ENCODE data around the gene TDRD1. TPM values are rescaled to one million over a fixed set of nuclear protein-coding genes. Genes with fewer than 3 reads are reported as not detected.

TDRD1 gene
- total and polyA plus RNA-seq, 4 donors, result 0.01 to 0.17 (median 0.07) TPM

DNA sequence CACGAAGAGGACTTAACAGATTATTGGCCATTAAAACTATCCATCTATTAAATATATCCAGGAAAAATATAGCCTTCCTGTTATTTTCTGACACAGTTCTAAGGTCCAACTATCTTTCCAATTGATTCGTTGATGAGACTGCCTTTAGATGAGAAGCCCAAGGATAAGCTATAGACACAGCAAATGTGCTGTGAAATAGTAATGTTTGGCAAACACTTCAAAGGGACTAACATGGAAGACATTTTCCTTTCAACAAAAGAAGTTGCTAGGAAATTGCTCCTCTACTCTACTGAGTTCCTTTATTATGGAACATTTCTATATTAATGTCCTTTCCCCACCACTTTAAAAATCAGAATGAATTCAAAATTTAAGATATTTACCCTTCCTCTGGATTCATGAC is 43.7 kb upstream of the TDRD1 start:
- H3K9ac ChIP-seq (ENCODE audit: low read depth in 1 of 2, low read length in 2 of 2), result no peak overlapping the region
- no peak overlapping the region for H3K4me3 ChIP-seq (ENCODE audit: low read depth in 1 of 3, low read length in 3 of 3)
- H3K36me3 ChIP-seq (ENCODE audit: control insufficient read depth in 4 of 4, insufficient read depth in 3 of 4, low read depth in 1 of 4, low read length in 3 of 4), result peaks cover 7 to 43% (median 36%) of the 10 kb centered on the region in 4 donors
- H3K4me1 ChIP-seq (ENCODE audit: control insufficient read depth in 4 of 4, insufficient read depth in 4 of 4, low read length in 3 of 4), result no peaks in the 10 kb centered on the region
- no peaks in the 10 kb centered on the region for H3K27me3 ChIP-seq (ENCODE audit: control insufficient read depth in 4 of 4, insufficient read depth in 4 of 4, low read length in 3 of 4)
- no peaks in the 10 kb centered on the region for H3K9me3 ChIP-seq (ENCODE audit: control insufficient read depth in 4 of 4, low read length in 3 of 4)
- TF ChIP-seq, protein P1, sequence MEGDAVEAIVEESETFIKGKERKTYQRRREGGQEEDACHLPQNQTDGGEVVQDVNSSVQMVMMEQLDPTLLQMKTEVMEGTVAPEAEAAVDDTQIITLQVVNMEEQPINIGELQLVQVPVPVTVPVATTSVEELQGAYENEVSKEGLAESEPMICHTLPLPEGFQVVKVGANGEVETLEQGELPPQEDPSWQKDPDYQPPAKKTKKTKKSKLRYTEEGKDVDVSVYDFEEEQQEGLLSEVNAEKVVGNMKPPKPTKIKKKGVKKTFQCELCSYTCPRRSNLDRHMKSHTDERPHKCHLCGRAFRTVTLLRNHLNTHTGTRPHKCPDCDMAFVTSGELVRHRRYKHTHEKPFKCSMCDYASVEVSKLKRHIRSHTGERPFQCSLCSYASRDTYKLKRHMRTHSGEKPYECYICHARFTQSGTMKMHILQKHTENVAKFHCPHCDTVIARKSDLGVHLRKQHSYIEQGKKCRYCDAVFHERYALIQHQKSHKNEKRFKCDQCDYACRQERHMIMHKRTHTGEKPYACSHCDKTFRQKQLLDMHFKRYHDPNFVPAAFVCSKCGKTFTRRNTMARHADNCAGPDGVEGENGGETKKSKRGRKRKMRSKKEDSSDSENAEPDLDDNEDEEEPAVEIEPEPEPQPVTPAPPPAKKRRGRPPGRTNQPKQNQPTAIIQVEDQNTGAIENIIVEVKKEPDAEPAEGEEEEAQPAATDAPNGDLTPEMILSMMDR (IDR thresholded peaks at IDR 0.05; ENCODE audit: low read depth, low read length, missing input control), result no peak
- TF ChIP-seq HNF4G (IDR thresholded peaks at IDR 0.05), result no peak
- no peak for TF ChIP-seq YY1 (IDR thresholded peaks at IDR 0.05)
- TF ChIP-seq NR2F2 (IDR thresholded peaks at IDR 0.05), result no peak
- TF ChIP-seq FOXA2 (IDR thresholded peaks at IDR 0.05), result no peak
- no peak for TF ChIP-seq FOXA1 (IDR thresholded peaks at IDR 0.05)
- no peak for TF ChIP-seq JUND (IDR thresholded peaks at IDR 0.05)
- no peak for TF ChIP-seq TAF1 (conservative IDR thresholded peaks at IDR 0.05)
- TF ChIP-seq, protein P2, sequence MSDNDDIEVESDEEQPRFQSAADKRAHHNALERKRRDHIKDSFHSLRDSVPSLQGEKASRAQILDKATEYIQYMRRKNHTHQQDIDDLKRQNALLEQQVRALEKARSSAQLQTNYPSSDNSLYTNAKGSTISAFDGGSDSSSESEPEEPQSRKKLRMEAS (IDR thresholded peaks at IDR 0.05), result no peak
- no peak for TF ChIP-seq SP1 (IDR thresholded peaks at IDR 0.05)
- no peak for DNase-seq (ENCODE audit: low spot score)
- WGBS, result 92% methylated on average over 2 of the region's 2 CpGs
- H3K27ac ChIP-seq (ENCODE audit: low read depth in 1 of 2, low read length in 2 of 2), result no peak overlapping the region

DNA sequence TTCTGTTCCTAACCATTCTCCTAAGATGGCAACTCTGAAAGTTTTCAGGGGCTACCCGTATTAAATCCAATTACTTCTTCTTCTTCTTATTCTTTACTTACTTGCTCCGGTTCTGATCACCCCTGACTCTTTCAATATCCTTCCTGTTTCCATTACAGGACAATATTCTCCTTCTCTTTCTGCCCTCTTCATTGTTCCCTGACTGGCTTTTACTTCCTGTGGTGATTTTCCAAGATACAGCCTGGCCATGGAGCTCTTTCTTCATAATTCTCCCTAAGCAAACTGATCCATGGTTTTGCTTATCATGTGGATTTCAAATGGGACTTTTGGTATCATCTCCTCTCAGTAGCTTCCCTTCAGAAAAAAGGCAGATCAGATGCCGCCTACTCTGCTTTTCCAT is 40.6 kb upstream of the TDRD1 start:
- Histone ChIP-seq H3K36me3 (ENCODE audit: control insufficient read depth in 4 of 4, insufficient read depth in 3 of 4, low read depth in 1 of 4, low read length in 3 of 4) (peaks cover 4 to 36% (median 34%) of the 10 kb centered on the region in 4 donors), H3K27ac (ENCODE audit: low read depth in 1 of 2, low read length in 2 of 2) (no peak overlapping the region), H3K27me3 (ENCODE audit: control insufficient read depth in 4 of 4, insufficient read depth in 4 of 4, low read length in 3 of 4) (no peaks in the 10 kb centered on the region), H3K9me3 (ENCODE audit: control insufficient read depth in 4 of 4, low read length in 3 of 4) (no peaks in the 10 kb centered on the region), H3K9ac (ENCODE audit: low read depth in 1 of 2, low read length in 2 of 2) (no peak overlapping the region), H3K4me1 (ENCODE audit: control insufficient read depth in 4 of 4, insufficient read depth in 4 of 4, low read length in 3 of 4) (peaks cover 0 to 1% (median 0%) of the 10 kb centered on the region in 4 donors), H3K4me3 (ENCODE audit: low read depth in 1 of 3, low read length in 3 of 3) (no peak overlapping the region)
- no peak for DNase-seq (ENCODE audit: low spot score)
- WGBS, result 86% methylated on average over 3 of the region's 3 CpGs
- TF ChIP-seq SP1 (IDR thresholded peaks at IDR 0.05) (no peak), HNF4G (IDR thresholded peaks at IDR 0.05) (no peak), NR2F2 (IDR thresholded peaks at IDR 0.05) (no peak), REST (IDR thresholded peaks at IDR 0.05) (no peak), EGR1 (IDR thresholded peaks at IDR 0.05; ENCODE audit: low read depth in 2 of 2) (no peak), RAD21 (IDR thresholded peaks at IDR 0.05) (no peak), TAF1 (conservative IDR thresholded peaks at IDR 0.05) (no peak), JUND (IDR thresholded peaks at IDR 0.05) (no peak), RXRA (IDR thresholded peaks at IDR 0.05) (no peak), ATF3 (IDR thresholded peaks at IDR 0.05) (no peak), GABPA (IDR thresholded peaks at IDR 0.05 in 1 of 2, conservative IDR thresholded peaks at IDR 0.05 in 1 of 2) (no peak), YY1 (IDR thresholded peaks at IDR 0.05) (no peak), FOXA1 (IDR thresholded peaks at IDR 0.05) (no peak), FOXA2 (IDR thresholded peaks at IDR 0.05) (no peak), HNF4A (conservative IDR thresholded peaks at IDR 0.05) (no peak)
- TF ChIP-seq, protein P2 (IDR thresholded peaks at IDR 0.05), result no peak
- TF ChIP-seq, protein P1 (IDR thresholded peaks at IDR 0.05; ENCODE audit: low read depth, low read length, missing input control), result no peak
- TF ChIP-seq, protein P3, sequence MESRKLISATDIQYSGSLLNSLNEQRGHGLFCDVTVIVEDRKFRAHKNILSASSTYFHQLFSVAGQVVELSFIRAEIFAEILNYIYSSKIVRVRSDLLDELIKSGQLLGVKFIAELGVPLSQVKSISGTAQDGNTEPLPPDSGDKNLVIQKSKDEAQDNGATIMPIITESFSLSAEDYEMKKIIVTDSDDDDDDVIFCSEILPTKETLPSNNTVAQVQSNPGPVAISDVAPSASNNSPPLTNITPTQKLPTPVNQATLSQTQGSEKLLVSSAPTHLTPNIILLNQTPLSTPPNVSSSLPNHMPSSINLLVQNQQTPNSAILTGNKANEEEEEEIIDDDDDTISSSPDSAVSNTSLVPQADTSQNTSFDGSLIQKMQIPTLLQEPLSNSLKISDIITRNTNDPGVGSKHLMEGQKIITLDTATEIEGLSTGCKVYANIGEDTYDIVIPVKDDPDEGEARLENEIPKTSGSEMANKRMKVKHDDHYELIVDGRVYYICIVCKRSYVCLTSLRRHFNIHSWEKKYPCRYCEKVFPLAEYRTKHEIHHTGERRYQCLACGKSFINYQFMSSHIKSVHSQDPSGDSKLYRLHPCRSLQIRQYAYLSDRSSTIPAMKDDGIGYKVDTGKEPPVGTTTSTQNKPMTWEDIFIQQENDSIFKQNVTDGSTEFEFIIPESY (IDR thresholded peaks at IDR 0.05), result no peak
